HFF-Myc (cell line): ENCODE results near the gene C16orf74.

Experiments
- DNase-seq: peaks from one replicate; pipeline ENCODE4 v3.0.0-alpha.2; 2011; ENCODE audit warnings: low read depth; ENCODE audit errors: extremely low read depth
- H3K4me3 ChIP-seq: replicated peaks from 2 replicates; pipeline ENCODE4 v1.5.1; 2011; ENCODE audit warnings: low read depth, mild to moderate bottlenecking, control low read depth, low read length
- TF ChIP-seq, protein P1 (sequence below): IDR thresholded peaks from 2 replicates; pipeline ENCODE4 v1.5.1; 2012; ENCODE audit warnings: mild to moderate bottlenecking, low read depth, low read length, control low read depth; ENCODE audit errors: missing control alignments

Gene C16orf74

DNA sequence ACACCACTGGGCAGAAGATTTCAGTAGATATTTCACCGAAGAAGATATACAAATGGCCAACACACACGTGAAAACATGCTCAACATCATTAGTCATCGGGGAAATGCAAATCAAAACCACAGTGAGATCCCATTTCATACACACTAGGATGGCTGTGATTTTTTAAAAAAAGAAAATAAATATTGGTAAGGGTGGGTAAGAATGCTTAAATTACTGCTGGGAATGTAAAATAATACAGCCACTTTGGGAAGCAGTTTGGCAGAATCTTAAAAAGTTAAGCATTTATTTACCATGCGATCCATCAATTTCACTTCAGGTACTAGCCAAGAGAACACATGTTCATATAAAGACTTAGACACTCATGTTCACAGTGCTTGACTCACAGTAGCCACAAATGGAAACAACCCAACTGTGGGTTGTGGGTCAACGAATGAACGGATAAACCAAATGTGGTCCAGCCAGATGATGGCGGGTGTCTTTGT, 6.5 kb upstream of the C16orf74 start:
- peak; percentile 41 for DNase-seq
- TF ChIP-seq, protein P1, sequence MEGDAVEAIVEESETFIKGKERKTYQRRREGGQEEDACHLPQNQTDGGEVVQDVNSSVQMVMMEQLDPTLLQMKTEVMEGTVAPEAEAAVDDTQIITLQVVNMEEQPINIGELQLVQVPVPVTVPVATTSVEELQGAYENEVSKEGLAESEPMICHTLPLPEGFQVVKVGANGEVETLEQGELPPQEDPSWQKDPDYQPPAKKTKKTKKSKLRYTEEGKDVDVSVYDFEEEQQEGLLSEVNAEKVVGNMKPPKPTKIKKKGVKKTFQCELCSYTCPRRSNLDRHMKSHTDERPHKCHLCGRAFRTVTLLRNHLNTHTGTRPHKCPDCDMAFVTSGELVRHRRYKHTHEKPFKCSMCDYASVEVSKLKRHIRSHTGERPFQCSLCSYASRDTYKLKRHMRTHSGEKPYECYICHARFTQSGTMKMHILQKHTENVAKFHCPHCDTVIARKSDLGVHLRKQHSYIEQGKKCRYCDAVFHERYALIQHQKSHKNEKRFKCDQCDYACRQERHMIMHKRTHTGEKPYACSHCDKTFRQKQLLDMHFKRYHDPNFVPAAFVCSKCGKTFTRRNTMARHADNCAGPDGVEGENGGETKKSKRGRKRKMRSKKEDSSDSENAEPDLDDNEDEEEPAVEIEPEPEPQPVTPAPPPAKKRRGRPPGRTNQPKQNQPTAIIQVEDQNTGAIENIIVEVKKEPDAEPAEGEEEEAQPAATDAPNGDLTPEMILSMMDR: no peak
- H3K4me3 ChIP-seq: no peak overlapping the region

DNA sequence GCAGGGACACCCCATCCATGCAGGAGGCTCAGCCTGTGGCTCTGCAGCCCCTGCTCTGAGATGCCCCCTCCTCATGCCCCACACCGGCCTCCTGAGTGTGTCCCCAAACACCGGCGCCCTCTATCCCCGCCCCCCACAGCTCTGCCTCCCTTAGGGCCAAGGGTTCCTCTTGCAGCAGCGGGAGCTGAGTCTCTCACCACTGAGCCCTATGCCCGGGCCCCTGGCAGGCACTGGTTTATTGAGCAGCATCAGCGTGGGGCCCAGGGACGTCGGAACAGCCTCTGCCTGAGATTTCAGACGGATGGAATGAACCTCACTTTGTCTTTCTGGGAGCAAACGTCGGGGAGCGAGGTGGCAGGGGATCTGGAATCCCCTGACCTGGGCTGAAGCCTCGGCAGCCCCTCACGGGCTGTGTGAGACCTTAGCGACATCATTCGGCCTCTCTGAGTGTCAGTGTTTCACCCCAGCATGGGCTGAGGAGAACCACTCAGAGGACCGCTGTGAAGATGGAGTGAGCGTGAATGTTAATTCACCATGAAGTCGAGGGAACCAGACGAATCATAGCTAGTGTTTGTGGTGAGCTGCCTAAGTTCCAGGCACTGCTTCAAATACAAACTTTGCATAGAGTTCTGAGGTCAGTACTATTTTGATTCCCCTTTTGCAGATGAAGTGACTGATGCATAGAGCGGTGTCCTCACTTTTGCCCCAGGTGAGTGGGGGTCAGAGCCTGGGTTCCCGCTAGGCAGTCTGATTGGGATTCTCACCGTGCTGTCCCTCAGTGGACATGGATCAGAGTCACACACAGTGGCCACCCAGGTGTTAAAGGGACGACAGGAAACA, 5.3 kb upstream of the C16orf74 start:
- H3K4me3 ChIP-seq: no peak overlapping the region
- no peak for DNase-seq
- TF ChIP-seq, protein P1: no peak

DNA sequence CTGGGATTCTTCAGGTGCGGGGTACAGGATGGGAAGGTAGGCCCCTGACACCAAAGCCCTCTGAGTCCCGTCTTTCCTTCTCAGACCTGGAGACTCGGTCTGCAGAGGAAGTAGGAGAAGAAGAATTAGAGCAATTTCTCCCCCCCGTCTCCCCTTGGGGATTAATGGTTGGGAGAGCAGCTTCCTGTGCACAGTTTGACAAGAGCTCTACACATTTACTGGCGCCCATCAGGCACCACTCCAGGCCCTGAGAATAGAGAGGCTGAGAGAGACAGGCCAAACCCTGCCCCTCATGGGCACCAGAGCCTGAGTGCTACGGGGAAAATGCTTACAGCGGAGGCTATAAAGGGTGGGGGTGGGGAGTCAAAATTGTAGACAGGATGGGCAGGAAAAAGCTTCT, 3.5 kb upstream of the C16orf74 start:
- TF ChIP-seq, protein P1: no peak
- no peak overlapping the region for H3K4me3 ChIP-seq
- DNase-seq: no peak

DNA sequence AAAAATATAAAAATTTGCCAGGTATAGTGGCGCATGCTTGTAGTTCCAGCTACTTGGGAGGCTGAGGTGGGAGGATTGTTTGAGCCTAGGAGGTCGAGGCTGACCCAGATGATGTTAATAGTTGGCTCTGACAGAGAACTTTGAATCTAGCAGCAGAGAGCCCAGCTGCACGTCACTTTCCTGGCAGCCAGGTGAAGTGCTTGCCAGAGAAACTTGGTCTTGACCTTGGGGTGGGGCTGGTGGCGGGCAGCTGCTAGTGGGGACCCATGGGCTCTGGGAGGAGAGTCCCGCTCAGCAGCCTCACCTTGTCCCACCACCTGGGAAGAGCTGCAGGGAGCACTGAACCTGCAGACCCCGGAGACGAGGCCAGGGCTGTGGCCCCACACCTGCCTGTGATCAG, 3.1 kb upstream of the C16orf74 start:
- DNase-seq: no peak
- TF ChIP-seq, protein P1: no peak
- no peak overlapping the region for H3K4me3 ChIP-seq

DNA sequence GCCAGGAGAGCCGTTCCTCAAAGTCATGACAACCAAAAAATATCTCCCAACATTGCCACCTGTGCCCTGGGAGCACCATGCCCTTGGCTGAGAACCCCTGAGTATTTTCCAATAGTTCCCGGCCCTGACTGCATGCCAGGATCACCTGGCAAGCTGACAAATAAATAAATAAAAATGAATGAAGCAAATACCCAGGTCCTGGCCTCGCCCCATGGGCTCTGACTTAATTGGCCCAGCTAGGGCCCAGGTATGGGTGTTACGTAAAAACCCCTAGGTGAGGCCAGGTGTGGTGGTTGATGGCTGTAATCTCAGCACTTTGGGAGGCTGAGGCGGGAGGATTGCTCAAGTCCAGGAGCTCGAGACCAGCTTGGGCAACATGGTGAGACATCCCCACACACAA, 2.7 kb upstream of the C16orf74 start:
- TF ChIP-seq, protein P1: no peak
- H3K4me3 ChIP-seq: no peak overlapping the region
- no peak for DNase-seq

DNA sequence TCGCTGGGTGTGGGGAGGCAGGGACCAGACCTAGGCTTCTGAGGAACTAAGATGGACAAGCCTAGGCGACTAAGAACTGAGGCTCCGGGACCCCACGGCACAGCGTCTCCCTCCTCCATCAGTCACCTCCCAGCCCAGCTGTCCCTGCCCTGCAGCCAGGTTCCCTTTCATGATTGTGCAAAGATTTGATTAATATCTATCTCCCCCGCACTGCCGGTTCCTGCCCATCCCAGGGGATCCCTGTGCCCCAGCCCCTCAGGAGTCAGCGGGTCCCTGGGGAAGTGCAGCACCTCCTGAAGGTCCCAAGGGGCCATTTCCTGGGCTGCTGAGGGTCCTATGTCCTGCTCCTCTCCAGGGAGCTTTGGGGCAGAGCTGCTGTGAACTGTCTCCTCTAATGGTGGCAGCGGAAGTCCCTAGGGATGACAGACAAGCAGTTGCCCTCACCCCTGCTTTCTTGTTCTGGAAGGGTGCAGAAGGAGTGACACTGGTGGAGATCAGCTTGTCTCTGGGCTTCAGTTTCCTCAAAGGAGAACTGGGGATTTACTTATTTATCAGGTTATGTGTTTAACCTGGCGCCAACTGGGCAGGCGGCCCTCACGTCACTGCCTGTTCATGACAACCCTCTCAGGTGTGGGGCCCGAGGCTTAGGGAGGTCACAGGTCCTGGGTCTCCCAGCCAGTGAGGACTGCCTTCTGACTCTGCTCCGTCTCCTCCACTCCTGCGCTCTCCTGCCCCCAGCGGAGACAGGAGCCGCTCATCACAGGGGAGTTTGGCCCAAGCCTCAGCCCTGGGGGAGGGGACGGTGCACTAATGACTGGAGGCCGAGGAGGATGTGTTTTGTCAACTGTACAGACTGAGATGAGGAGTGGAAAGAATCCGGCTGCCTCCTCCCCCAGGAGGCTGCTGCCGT, 1.9 kb upstream of the C16orf74 start:
- H3K4me3 ChIP-seq: no peak overlapping the region
- TF ChIP-seq, protein P1: no peak
- DNase-seq: no peak
